ENCODE measurements around the gene SLC6A16.
"Not testable (repeated sequence)": the region's sequence is repeated elsewhere in the genome, so short reads cannot be mapped to it uniquely, and the experiment has no call there.

SLC6A16 gene

DNA sequence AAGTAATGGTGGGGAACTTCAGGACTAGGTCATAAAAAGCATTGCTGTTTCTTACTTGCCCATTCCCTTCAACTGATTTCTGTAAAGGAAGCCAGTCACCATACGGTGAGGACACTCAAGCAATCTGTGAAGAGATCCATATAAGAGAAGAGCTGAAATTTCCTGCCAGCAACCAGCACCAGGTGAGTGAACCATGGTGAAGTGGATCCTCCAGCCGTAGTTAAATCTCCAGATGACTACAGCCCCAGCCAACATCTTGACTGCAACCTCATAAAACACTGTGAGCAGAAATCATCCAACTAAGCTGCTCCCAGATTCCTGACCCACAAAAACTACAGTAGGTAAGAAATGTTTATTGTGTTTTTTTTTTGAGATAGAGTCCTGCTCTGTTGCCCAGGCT lies 3.8 kb upstream of the SLC6A16 start:
- no peak for DNase-seq

DNA sequence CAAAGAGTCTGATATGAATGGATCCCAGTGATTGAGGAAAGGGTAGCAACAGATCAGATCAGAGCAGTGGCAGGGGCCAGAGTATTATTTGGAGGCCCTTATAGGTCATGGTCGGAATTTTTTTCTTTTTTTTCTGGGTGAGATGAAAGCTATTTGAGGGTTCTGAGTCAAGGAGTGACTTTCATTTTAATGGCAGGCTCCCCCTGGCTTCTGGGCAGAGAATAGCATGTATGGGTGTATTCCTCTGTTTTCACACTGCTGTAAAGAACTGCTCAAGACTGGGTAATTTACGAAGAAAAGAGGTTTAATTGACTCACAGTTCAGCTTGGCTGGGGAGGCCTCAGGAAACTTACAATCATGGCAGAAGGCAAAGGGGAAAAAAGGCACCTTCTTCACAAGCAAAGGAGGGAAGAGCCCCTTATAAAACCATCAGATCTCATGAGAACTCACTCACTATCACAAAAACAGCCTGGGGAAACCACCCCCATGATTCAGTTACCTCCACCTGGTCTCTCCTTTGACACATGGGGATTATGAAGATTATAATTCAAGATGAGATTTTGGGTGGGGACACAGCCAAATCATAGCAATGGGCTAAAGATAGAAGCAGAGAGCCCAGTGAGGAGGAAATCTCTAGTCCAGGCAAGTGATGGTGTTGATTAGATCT lies 3.0 kb upstream of the SLC6A16 start:
- DNase-seq, result peak in 1 of 2 experiments; percentile 13

DNA sequence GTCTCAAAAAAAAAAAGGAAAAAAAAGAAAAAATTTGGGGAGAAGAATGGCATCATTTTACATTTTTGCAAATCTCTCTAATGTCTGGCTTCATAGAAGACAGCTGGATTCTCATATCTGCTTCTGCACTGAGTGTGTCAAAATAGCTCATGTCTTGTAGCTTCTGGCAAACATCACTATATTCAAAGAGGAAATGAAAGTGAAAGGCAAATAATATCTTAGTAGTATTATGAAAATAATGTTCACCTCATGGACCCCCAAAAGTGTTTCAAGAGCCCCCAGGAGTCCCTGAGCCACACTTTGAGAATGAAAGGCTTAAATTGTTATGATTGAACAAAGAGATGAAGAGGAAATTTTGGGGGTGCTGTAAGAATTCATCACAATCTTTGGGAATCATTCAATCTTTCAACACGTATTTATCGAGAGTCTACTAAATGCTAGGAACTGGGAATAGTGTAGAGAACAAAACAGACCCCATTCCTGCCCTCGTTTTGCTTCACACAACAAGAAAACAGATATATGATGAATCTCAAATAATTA lies 1.2 kb upstream of the SLC6A16 start:
- DNase-seq, result no peak

DNA sequence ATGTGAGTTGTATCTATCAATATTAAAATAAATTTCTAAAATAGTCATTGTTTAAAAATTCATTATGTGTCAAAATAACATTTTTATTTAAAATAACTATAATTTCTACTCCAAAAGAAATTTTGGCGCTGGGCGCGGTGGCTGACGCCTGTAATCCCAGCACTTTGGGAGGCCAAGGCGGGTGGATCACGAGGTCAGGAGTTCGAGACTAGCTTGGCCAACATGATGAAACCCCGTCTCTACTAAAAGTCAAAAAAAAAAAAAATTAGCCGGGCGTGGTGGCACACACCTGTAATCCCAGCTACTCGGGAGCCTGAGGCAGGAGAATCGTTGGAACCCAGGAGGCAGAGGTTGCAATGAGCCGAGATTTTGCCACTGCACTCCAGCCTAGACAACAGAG lies 765 bp upstream of the SLC6A16 start:
- DNase-seq, result not testable (repeated sequence)

DNA sequence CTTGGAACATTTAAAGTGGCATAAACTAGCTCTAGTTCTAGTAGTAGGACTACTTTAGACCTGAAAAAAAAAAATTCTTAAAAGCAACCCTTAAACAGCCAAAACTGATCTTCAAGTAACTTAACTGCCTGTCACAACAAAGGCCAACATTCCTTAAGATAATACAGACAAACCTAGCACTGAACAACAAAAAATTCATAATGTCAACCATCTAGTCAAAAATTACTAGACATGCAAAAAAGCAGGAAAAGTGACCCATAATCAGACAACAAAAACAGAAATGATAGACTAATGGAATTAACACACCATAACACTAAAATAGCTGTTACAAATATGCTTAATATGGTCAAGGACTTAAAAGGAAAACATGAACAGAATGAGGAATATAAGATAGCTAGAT lies 6.7 kb downstream of the SLC6A16 start:
- DNase-seq, result no peak

DNA sequence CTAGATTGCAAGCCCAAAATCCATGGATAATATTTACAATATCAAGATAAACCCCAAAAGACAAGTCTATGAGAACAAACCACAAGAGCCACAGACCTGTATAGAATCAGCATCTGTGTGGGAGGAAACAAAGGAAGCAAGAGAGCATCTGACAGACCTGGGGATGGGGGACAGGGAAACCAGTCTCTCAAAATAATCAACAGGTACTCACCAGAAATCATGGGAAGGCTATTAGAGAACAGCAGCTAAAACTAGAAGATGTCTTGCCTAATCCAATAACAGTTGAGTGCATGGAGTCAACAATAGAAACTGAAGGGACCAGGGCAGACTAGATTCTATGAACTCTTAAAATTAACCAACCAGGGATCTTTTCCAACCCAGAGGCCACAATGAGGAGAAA lies 8.7 kb downstream of the SLC6A16 start:
- DNase-seq, result no peak

DNA sequence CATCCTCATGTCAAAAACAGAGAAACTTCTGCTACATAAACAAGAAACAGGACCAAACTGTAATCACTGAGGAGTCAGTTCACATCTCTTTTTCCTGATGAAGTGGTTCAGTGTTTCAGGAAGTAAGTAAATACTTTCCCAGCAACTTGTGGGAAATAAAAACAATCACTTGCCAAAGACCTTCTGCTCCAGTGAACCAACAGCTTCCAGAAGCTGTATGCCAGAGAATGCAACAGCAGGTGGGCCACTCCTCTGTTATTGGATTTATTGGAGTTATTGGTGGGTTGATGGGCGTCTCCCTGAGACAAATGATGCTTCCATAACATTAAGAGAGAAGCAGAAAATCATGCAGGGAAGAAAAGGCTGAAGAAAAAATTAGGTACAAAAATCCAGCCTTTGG lies 9.9 kb downstream of the SLC6A16 start:
- DNase-seq, result no peak

DNA sequence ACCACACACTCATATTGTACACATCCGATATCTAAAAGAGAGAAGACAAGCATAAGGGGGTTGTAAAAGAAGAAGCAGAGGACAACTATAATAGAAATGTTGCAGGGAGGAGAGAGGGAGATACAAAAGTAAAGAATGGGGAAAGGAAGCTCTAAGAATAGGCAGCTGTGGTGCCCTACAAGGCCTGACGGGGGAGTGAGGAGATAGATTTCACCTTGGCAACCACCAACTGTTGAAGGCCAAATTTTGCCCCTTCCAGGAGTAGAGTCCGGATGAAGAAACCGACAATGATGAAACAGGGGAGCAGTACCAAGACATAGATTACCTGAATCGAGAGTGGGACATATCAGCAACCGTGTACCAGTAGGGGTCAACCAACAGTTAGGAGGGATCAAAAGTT lies 15.9 kb downstream of the SLC6A16 start:
- DNase-seq, result no peak

DNA sequence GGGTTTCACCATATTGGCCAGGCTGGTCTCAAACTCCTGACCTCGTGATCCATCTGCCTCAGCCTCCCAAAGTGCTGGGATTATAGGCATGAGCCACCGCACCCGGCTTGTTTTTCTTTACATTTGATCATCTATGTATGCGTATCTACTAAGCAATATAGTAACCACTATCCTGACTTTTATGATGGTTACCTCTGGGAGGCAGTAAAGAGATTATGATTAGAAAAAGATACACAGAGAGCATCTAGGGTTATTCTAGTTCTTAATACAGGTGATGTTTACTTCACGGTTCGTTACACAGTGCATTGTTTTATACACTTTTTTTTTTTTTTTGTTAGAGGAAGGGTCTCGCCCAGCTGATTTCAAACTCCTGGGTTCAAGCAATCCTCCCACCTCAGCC lies 18.3 kb downstream of the SLC6A16 start:
- DNase-seq, result not testable (repeated sequence)

DNA sequence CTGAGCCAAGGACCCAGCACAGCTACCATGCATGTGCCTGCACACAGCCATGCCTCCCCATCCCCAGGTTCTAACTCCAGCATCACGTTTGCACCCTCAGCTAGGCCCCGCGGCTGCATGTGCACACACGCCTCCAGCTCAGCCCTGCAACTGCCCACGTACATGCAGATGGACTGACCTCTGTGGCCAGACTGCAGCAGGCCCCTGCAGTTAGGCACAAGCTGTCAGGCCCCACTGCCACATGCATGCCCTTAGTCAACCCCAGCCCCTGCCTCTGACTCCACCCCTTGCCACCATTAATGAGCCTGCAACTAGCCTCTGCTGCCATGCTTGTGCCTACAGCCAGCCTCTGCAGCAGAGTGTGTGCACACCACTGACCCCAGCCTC lies 23.1 kb downstream of the SLC6A16 start:
- DNase-seq, result no peak

DNA sequence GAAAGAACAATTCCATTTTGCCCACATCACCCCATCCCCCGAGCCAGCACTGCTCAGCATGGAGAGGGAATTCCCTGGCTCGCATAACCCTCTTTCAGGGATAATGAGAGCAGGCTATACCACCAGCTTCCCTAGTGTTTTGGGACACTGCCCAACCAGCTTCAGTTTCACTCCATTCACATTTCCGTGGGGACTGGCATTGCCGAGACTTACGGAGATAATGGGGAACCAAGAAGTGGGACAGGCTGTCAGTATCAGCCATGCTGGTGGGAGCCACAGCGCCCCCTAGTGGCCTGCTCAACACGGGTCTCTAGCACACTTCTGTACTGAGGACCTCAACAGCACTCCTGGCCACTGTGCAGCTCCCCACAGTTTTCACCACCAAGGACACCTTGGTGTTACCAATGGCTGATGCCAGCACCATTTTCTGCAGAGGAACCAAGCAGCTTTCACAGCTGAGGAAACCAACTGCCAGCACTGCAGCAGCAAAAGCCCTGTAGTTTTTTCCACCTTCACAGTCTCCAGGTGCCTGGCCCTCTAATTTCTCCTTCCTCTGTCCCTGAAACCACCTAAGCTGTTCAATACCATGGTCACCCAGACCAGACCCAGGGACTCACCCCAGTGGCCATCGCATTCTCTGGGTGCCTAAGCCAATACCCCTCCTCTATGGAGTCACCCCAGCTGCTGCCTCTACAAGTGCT lies 23.7 kb downstream of the SLC6A16 start:
- DNase-seq, result peak in 1 of 2 experiments; percentile 48

DNA sequence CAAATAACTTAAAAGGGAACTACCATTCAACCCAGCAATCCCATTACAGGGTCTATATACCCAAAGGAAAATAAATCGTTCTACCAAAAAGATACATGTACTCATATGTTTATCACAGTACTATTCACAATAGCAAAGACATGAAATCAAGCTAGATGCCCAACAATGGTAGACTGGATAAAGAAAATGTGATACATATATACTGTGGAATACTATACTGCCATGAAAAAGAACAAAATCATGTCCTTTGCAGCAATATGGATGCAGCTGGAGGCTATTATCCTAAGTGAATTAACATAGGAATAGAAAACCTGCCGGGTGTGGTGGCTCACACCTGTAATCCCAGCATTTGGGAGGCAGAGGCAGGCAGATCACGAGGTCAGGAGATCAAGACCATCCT lies 26.3 kb downstream of the SLC6A16 start:
- not testable (repeated sequence) for DNase-seq

DNA sequence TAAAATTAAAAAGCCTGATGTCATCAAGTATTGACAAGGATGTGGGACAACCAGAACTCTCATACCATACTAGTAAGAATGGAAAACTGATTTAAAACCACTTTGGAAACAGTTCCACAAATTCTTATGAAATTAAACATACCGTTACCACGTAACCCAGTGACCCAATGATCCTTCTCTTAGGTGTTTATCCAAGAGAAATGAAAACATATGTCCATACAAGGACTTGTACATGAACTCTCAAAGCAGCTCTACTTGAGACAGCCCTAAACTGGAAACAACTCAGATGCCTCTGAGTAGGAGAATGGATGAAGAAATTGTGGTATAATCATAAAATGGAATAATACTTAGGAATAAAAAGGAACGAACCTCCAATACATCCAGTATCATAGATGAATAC lies 27.6 kb downstream of the SLC6A16 start:
- no peak for DNase-seq

DNA sequence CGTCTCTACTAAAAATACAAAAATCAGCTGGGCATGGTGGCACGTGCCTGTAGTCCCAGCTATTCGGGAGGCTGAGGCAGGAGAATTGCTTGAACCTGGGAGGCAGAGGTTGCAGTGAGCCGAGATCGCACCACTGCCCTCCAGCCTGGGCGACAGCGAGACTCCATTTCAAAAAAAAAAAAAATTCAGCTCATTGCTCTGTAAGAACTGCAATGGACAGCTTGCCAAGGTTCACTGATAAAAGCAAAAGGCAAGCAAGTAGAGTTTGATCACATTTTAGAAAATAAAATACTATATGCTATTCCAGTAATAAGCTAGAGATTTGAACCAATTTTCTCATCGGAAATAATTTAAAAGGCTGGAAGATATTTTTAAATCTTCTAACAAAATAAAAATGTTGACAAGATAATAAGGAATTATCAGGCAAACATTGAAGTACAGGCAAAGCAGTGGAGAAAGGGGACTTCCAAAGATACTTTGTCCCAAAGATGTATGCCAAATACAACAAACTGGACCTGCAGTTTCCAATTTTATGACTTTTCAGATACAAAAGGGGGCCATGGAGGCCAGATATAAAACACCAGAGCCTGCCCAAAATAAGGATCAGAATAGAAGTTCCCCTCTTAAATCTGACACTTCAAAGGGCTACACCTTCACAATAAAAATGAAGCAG lies 29.6 kb downstream of the SLC6A16 start:
- no peak for DNase-seq

DNA sequence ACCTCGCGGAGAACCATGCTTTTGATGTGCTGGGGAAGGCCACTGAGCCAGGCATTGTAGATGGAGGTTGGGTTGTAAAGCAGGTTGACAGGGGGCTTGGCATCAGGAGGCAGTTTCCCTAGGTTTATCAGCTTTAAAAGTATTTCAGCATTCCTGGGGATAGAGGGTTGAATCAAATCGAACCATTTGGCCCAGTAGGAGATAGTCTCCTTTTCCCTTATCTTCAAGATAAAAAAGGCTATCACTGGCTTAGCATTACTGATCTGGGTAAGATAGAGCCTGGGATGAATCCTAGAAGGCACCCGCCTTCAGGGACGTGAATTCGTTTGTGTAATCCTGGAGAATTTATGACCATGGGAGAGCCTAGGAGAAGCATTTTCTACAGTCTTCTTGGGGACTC lies 30.6 kb downstream of the SLC6A16 start:
- no peak for DNase-seq

DNA sequence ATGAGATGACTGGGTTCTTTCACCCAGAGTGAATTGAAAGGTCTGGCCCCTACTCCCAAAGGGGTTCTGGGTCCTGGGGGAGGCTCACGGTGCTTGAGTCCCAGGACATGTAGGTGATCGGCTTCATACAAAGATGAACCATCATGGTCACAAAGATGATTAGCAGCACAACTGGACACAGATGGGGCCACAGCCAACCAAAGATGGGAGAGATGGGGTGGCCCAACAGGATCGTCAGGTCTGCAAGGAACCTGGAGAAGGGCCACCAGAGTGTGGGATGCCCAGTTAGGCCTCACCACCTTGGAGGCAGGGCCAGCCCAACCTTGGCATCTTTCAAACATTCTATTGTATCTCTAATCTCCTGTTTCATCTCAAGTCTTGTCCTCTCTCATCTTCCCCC lies 34.5 kb downstream of the SLC6A16 start:
- no peak for DNase-seq

DNA sequence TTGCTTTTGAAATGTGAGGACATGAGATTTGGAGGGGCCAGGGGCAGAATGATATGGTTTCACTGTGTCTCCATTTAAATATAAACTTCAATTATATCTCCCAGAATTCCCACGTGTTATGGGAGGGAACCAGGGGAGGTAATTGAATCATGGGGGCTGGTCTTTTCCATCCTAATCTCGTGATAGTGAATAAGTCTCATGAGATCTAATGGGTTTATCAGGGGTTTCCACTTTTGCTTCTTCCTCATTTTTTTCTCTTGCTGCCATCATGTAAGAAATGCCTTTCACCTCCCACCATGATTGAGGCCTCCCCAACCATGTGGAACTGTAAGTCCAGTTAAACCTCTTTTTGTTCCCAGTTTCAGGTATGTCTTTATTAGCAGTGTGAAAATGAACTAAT lies 35.7 kb downstream of the SLC6A16 start:
- not testable (repeated sequence) for DNase-seq

DNA sequence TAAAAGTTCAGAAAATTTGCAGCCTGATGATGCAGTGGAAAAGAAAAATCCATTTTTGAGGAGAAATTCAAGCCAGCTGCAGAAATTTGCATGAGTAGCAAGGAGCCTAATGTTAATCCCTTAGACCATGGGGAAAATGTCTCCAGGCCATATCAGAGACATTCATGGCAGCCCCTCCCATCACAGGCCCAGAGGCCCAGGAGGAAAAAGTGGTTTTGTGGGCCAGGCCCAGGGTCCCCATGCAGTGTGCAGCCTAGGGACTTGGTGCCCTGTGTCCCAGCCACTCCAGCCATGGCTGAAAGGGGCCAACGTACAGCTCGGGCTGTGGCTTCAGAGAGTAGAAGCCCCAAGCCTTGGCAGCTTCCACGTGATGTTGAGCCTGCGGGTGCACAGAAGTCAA lies 36.8 kb downstream of the SLC6A16 start:
- DNase-seq, result not testable (repeated sequence)

DNA sequence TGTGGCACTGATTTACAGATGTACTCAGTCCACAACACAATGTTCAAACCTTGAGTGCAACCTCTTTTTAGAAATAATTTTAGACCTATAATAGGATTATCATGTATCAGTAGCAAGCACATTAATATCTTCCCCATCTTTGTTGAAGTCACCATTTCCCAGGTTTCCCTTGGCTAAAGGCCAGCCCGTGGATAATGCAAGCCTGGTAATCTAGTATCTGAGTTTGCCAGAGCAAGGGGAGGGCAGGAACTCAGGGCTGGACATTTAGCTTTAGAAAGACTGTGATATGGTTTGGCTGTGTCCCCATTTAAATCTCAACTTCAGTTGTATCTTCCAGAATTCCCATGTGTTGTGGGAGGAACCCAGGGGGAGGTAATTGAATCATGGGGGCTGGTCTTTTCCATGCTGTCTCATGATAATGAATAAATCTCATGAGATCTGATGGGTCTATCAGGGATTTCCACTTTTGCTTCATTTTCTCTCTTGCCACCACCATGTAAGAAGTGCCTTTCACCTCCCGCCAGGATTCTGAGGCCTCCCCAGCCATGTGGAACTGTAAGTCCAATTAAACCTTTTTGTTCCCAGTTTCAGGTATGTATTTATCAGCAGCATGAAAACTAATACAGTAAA lies 37.7 kb downstream of the SLC6A16 start:
- DNase-seq, result no peak

DNA sequence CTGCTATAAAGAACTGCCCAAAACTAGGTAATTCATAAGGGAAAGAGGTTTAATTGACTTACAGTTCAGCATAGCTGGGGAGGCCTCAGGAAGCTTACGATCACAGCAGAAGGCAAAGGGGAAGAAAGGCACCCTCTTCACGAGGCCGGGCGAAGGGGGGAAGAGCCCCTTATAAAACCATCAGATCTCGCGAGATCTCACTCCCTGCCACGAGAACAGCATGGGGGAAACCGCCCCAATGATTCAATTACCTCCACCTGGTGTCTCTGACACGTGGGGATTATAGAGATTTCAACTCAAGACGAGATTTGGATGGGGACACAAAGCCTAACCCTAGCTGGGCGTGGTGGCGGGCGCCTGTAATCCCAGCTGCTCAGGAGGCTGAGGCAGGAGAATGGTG lies 42.8 kb downstream of the SLC6A16 start:
- DNase-seq, result no peak

DNA sequence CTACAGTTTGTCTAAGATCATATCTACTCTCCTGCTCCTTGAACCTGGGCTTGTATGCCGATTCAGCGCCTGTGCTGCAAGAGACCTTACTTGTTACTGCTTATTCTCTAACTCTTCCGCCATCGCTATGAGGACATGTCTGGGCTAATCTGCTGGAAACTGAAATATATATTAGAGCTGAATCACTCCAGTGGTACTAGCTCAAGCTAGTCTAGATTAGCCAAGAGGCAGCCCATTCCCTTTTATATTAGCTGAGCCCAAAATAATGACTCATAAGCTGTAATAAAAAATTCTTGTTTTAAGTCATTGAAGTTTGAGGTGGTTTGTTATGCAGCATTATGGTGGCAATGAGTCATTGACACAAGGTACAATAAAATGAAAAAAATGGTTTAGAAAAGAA lies 52.8 kb downstream of the SLC6A16 start:
- no peak for DNase-seq

DNA sequence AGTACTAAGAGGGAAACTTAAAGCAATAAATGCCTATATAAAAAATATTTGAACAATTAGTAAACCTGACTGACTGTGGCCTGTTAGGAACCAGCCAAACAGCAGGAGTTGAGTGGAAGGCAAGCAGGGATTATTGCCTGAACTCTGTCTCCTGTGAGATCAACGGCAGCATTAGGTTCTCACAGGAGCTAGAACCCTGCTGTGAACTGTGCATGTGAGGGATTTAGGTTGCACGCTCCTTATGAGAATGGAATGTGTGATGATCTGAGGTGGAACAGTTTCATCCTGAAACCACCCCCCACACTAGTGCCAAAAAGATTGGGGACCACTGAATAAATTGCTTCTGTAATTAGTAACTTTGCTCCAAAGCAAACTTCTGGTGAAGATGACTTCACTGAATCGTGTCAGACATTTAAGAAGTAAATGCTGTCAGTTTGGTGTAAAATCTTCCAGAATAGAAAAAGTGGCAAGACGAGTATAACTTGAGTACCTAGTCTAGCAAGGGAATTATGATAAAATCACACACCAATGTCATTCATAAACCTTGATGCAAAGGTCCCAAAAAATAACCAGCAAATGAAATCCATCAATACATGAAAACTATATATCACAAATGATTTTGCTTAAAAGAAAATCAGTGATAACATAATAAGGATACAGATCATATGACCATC lies 53.8 kb downstream of the SLC6A16 start:
- no peak for DNase-seq

DNA sequence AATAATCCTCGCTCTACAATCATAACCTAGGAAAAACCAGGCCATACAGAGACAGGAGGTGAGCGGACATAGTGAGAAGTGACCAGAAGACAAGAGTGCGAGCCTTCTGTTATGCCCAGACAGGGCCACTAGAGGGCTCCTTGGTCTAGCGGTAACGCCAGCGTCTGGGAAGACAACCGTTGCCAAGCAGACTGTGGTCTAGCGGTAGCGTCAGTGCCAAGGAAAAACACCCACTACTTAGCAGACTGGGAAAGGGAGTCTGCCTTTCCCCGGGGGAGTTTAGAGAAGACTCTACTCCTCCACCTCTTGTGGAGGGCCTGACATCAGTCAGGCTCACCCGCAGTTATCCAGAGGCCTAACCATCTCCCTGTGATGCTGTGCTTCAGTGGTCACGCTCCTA lies 58.6 kb downstream of the SLC6A16 start:
- DNase-seq, result peak in 1 of 2 experiments; percentile 6

Data from SW 1271 (cell line).